Ascending aorta (tissue), 2 donors: Measurements from ENCODE around the gene C6orf136. TPM values are rescaled to one million over a fixed set of nuclear protein-coding genes. Genes with fewer than 3 reads are reported as not detected.

ENCODE experiments used
- DNase-seq, 2 donors: peaks; one replicate each; pipeline ENCODE4 v3.0.0-alpha.2; 2019; ENCODE audit warnings: low spot score in 2 of 2
- H3K27ac ChIP-seq, 2 donors: fragments of 200-600 bp; sonication (generic); one replicate each; pipeline ENCODE4 v1.5.1; 2016 to 2017; ENCODE audit warnings: mild to moderate bottlenecking in 1 of 2
- H3K27me3 ChIP-seq: fragments of 200-600 bp; sonication (generic); one replicate; pipeline ENCODE4 v1.5.1; 2017
- H3K36me3 ChIP-seq, 2 donors: fragments of 200-600 bp; sonication (generic); one replicate each; pipeline ENCODE4 v1.5.1; 2016
- H3K4me1 ChIP-seq, 2 donors: fragments of 200-600 bp; sonication (generic); one replicate each; pipeline ENCODE4 v1.5.1; 2016 to 2017; ENCODE audit warnings: mild to moderate bottlenecking in 1 of 2
- H3K4me3 ChIP-seq, 2 donors: fragments of 200-600 bp; sonication (generic); one replicate each; pipeline ENCODE4 v1.5.1; 2016 to 2017; ENCODE audit warnings: mild to moderate bottlenecking in 1 of 2
- H3K9me3 ChIP-seq, 2 donors: fragments of 200-600 bp; sonication (generic); one replicate each; pipeline ENCODE4 v1.5.1; 2016
- CTCF ChIP-seq, 3 experiments: fragments of 200-600 bp in 2 of 3; fragments of 450-650 bp in 1 of 3; sonication (generic) in 2 of 3; IDR thresholded peaks; one replicate each; pipeline ENCODE4 v1.5.1; 2016 to 2019; ENCODE audit warnings: antibody characterized with exemption in 3 of 3, mild to moderate bottlenecking in 1 of 3, moderate library complexity in 1 of 3
- intact Hi-C: fragments of 100-400 bp; cut with DNase I; formaldehyde crosslinking; loops from one replicate; pipeline ENCODE4 v1.15.1; 2023
- total RNA-seq: library from RNA; depleted of rRNA; stranded (reverse); fragments of >200 nt; gene quantifications from one replicate; pipeline ENCODE4 v1.1.0, GENCODE V29; 2016

C6orf136 gene
- total RNA-seq, 1 donor from 2014 or later: 6.2 TPM

- no peaks in the 10 kb centered on the region for H3K27me3 ChIP-seq
- no peaks in the 10 kb centered on the region for H3K9me3 ChIP-seq
- H3K27ac ChIP-seq: no peak overlapping the region
- peaks cover 52 to 53% of the 10 kb centered on the region in 2 donors for H3K36me3 ChIP-seq
- intact Hi-C loops: no loop called here
- no peak for DNase-seq
- no peaks in the 10 kb centered on the region for H3K4me1 ChIP-seq
- no peak overlapping the region for H3K4me3 ChIP-seq
- no peak for TF ChIP-seq CTCF (IDR thresholded peaks at IDR 0.05)
Observed at GRCh38 chr6:30600451-30600961, 46.4 kb upstream of the C6orf136 start.

GRCh38 chr6:30601436-30601814 lies 45.5 kb upstream of the C6orf136 start:
- Histone ChIP-seq H3K9me3 (no peaks in the 10 kb centered on the region), H3K4me3 (no peak overlapping the region), H3K27me3 (no peaks in the 10 kb centered on the region), H3K27ac (no peak overlapping the region), H3K4me1 (no peaks in the 10 kb centered on the region), H3K36me3 (peaks cover 61 to 62% of the 10 kb centered on the region in 2 donors)
- intact Hi-C loops: no loop called here
- no peak for TF ChIP-seq CTCF (IDR thresholded peaks at IDR 0.05)
- no peak for DNase-seq

- no peak overlapping the region for H3K4me3 ChIP-seq
- intact Hi-C loops: no loop called here
- no peak overlapping the region for H3K27ac ChIP-seq
- no peak for TF ChIP-seq CTCF (IDR thresholded peaks at IDR 0.05)
- no peak for DNase-seq
- H3K36me3 ChIP-seq: peaks cover 65 to 67% of the 10 kb centered on the region in 2 donors
- no peaks in the 10 kb centered on the region for H3K27me3 ChIP-seq
- H3K9me3 ChIP-seq: no peaks in the 10 kb centered on the region
- H3K4me1 ChIP-seq: no peaks in the 10 kb centered on the region
Observed at GRCh38 chr6:30601815-30602641, 44.9 kb upstream of the C6orf136 start.

- Histone ChIP-seq H3K36me3 (peaks cover 84 to 86% of the 10 kb centered on the region in 2 donors), H3K4me1 (peaks cover 0 to under 1% of the 10 kb centered on the region in 2 donors), H3K4me3 (no peak overlapping the region), H3K27ac (no peak overlapping the region), H3K9me3 (no peaks in the 10 kb centered on the region), H3K27me3 (no peaks in the 10 kb centered on the region)
- DNase-seq: no peak
- TF ChIP-seq CTCF (IDR thresholded peaks at IDR 0.05): no peak
- intact Hi-C loops: no loop called here
Observed at GRCh38 chr6:30603961-30604360, 43.0 kb upstream of the C6orf136 start.

- Histone ChIP-seq H3K36me3 (peaks cover 38 to 43% of the 10 kb centered on the region in 2 donors), H3K27ac (no peak overlapping the region), H3K4me3 (no peak overlapping the region), H3K4me1 (peaks cover 9 to 48% of the 10 kb centered on the region in 2 donors), H3K27me3 (no peaks in the 10 kb centered on the region), H3K9me3 (no peaks in the 10 kb centered on the region)
- intact Hi-C loops: loop anchor here (5.0 to 10.0 kb wide), 2 partner anchors 123 to 935 kb away; partner anchors contain the start of genes ATP6V1G2, DDX39B, HLA-E and NFKBIL1
- TF ChIP-seq CTCF (IDR thresholded peaks at IDR 0.05): no peak
- DNase-seq: no peak
Observed at GRCh38 chr6:30610065-30610464, 36.9 kb upstream of the C6orf136 start.
